Kidney (tissue), 14 donors: Measurements from ENCODE around the gene CDH13. TPM values are rescaled to one million over a fixed set of nuclear protein-coding genes. Genes with fewer than 3 reads are reported as not detected.
A peak's percentile ranks its signal among the peaks of the same experiment; 100 is the strongest.

Experiments
- DNase-seq, 5 donors: peaks; one replicate each; pipeline ENCODE4 v3.0.0-alpha.2; 2013 to 2020
- FAIRE-seq: peaks from 2 replicates; lab custom pipeline; 2012; peaks lifted over from hg19 to GRCh38; lab: Jason Lieb, UNC
- H3K27ac ChIP-seq, 2 donors: one replicate each; pipeline ENCODE4 v1.7.0; 2013; ENCODE audit warnings: low read depth in 2 of 2, low read length in 2 of 2, inconsistent platforms in 1 of 2
- H3K27me3 ChIP-seq: one replicate; pipeline ENCODE4 v1.7.1; 2013; ENCODE audit warnings: low read length, inconsistent platforms; ENCODE audit not compliant: control insufficient read depth, insufficient read depth
- H3K36me3 ChIP-seq, 3 donors: one replicate each; pipeline versions ENCODE4 v1.7.0 to v1.7.1; 2013; ENCODE audit warnings: low read length in 3 of 3, control low read depth in 1 of 3, inconsistent platforms in 1 of 3; ENCODE audit not compliant: insufficient read depth in 3 of 3, control insufficient read depth in 2 of 3
- H3K4me1 ChIP-seq, 3 donors: one replicate each; pipeline versions ENCODE4 v1.7.0 to v1.7.1; 2013; ENCODE audit warnings: low read length in 3 of 3, inconsistent platforms in 1 of 3, low read depth in 1 of 3; ENCODE audit not compliant: control insufficient read depth in 2 of 3, insufficient read depth in 2 of 3
- H3K4me3 ChIP-seq, 3 donors: one replicate each; pipeline versions ENCODE4 v1.7.0 to v1.8.1; 2013; ENCODE audit warnings: low read length in 3 of 3, control low read depth in 1 of 3, inconsistent platforms in 1 of 3
- H3K9ac ChIP-seq, 3 donors: one replicate each; pipeline versions ENCODE4 v1.7.0 to v1.7.1; 2013; ENCODE audit warnings: low read length in 3 of 3, control low read depth in 1 of 3, inconsistent platforms in 1 of 3
- H3K9me3 ChIP-seq, 3 donors: one replicate each; pipeline versions ENCODE4 v1.7.0 to v1.7.1; 2013; ENCODE audit warnings: low read length in 3 of 3, control low read depth in 1 of 3, inconsistent platforms in 1 of 3; ENCODE audit not compliant: control insufficient read depth in 2 of 3, insufficient read depth in 1 of 3
- CTCF ChIP-seq: IDR thresholded peaks from 3 replicates; pipeline ENCODE4 v1.5.1; 2012; ENCODE audit warnings: mild to moderate bottlenecking, moderate library complexity, borderline replicate concordance; ENCODE audit not compliant: insufficient read depth; ENCODE audit errors: extremely low read depth
- intact Hi-C: fragments of 100-400 bp; cut with DNase I; formaldehyde crosslinking; loops from one replicate; pipeline ENCODE4 v1.11.1; 2022
- polyA plus RNA-seq: library from polyadenylated mRNA; stranded (reverse); fragments of 350-450 nt; fragmentation: Illumina TruSeq; extraction: RNeasy Lipid Tissue Mini Kit (QIAGEN cat#74804); gene quantifications from one replicate; pipeline ENCODE4 v1.2.3, GENCODE V29; 2014; ENCODE audit warnings: low read depth, low replicate concordance; ENCODE audit not compliant: insufficient read depth
- total RNA-seq: library from RNA; stranded (reverse); fragmentation: NEBNext Ultra II Directional; extraction: Animal tissue kit (Norgen Biotek cat#: 25700); gene quantifications from one replicate; pipeline ENCODE4 v1.2.1, GENCODE V29; 2021
- donor health status: control.
- donor health status: control.
- donor health status: control.
- donor health status: control.
- donor health status: control.
- donor health status: DM: yes; HTN: yes; CAD: no.
- donor health status: Normal renal cell carcinoma (clear cell type).

The CDH13 gene
- total and polyA plus RNA-seq, 2 donors from 2014 or later: 4.8 to 13.8 TPM

- intact Hi-C loops: no loop called here
- H3K9ac ChIP-seq: no peak overlapping the region
These were observed 711.4 kb downstream of the CDH13 start for GRCh38 chr16:83338138-83338537.

GRCh38 chr16:83338941-83339340 lies 712.2 kb downstream of the CDH13 start:
- Histone ChIP-seq H3K36me3 (no peaks in the 10 kb centered on the region), H3K4me3 (no peak overlapping the region), H3K27me3 (no peaks in the 10 kb centered on the region), H3K4me1 (no peaks in the 10 kb centered on the region), H3K9ac (no peak overlapping the region), H3K9me3 (no peaks in the 10 kb centered on the region), H3K27ac (no peak overlapping the region)
- DNase-seq (no peak), FAIRE-seq (no peak)
- no peak for TF ChIP-seq CTCF
- intact Hi-C loops: no loop called here

More at GRCh38 chr16:83338138-83338537, 711.4 kb downstream of the CDH13 start:
- no peak for FAIRE-seq
- H3K9me3 ChIP-seq: no peaks in the 10 kb centered on the region
- H3K27ac ChIP-seq: no peak overlapping the region
- H3K4me1 ChIP-seq: no peaks in the 10 kb centered on the region
- no peaks in the 10 kb centered on the region for H3K36me3 ChIP-seq
- no peaks in the 10 kb centered on the region for H3K27me3 ChIP-seq
- DNase-seq: no peak
- H3K4me3 ChIP-seq: no peak overlapping the region
- no peak for TF ChIP-seq CTCF

GRCh38 chr16:83343935-83344366 lies 717.2 kb downstream of the CDH13 start:
- peak; percentile 3 for FAIRE-seq
- no peak overlapping the region for H3K9ac ChIP-seq
- intact Hi-C loops: no loop called here

More at GRCh38 chr16:83343935-83344366, 717.2 kb downstream of the CDH13 start:
- no peak for TF ChIP-seq CTCF
- H3K27me3 ChIP-seq: no peaks in the 10 kb centered on the region
- H3K4me3 ChIP-seq: no peak overlapping the region
- H3K4me1 ChIP-seq: no peaks in the 10 kb centered on the region
- no peak overlapping the region for H3K27ac ChIP-seq
- no peaks in the 10 kb centered on the region for H3K36me3 ChIP-seq
- H3K9me3 ChIP-seq: no peaks in the 10 kb centered on the region
- DNase-seq: no peak
